ENCODE results near the gene TGFBR3. TPM values are rescaled to one million over a fixed set of nuclear protein-coding genes. Genes with fewer than 3 reads are reported as not detected.

TGFBR3 gene
- total RNA-seq, 1 donor from 2014 or later = 4.9 TPM

DNA sequence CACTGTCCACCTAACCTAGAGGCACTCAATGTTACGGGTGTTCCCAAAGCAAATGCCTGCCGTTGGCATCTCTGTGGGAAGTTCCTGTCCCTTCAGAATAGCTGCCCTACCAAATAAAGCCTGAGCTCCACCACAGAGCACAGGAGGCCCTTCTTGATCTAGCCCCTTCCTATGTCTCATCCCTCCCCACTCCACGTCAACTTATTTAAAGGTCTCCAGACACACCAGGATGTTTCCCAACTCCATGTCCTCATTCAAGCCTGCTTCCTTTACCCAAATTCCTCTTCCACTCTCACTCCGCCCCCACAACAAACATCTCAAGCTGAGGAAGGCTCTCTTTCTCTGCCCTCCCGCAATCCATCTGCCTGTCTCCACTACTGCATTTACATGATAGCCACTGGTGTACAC, 87.7 kb downstream of the TGFBR3 start:
- peak overlapping the region; percentile 8 for H3K27ac Mint-ChIP-seq
- no peak overlapping the region for H3K4me3 Mint-ChIP-seq (ENCODE audit: low read depth)
- no peak for DNase-seq (ENCODE audit: low spot score, unreplicated experiment)
- no peaks in the 10 kb centered on the region for H3K4me1 Mint-ChIP-seq (ENCODE audit: low read depth)
- H3K27me3 Mint-ChIP-seq = no peaks in the 10 kb centered on the region
- peaks cover 3% of the 10 kb centered on the region for H3K9me3 Mint-ChIP-seq (ENCODE audit: low read depth)
- H3K36me3 Mint-ChIP-seq (ENCODE audit: insufficient read depth) = peaks cover 3% of the 10 kb centered on the region
- TF ChIP-seq, protein P1, sequence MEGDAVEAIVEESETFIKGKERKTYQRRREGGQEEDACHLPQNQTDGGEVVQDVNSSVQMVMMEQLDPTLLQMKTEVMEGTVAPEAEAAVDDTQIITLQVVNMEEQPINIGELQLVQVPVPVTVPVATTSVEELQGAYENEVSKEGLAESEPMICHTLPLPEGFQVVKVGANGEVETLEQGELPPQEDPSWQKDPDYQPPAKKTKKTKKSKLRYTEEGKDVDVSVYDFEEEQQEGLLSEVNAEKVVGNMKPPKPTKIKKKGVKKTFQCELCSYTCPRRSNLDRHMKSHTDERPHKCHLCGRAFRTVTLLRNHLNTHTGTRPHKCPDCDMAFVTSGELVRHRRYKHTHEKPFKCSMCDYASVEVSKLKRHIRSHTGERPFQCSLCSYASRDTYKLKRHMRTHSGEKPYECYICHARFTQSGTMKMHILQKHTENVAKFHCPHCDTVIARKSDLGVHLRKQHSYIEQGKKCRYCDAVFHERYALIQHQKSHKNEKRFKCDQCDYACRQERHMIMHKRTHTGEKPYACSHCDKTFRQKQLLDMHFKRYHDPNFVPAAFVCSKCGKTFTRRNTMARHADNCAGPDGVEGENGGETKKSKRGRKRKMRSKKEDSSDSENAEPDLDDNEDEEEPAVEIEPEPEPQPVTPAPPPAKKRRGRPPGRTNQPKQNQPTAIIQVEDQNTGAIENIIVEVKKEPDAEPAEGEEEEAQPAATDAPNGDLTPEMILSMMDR (IDR thresholded peaks at IDR 0.05; ENCODE audit: unreplicated experiment) = no peak

DNA sequence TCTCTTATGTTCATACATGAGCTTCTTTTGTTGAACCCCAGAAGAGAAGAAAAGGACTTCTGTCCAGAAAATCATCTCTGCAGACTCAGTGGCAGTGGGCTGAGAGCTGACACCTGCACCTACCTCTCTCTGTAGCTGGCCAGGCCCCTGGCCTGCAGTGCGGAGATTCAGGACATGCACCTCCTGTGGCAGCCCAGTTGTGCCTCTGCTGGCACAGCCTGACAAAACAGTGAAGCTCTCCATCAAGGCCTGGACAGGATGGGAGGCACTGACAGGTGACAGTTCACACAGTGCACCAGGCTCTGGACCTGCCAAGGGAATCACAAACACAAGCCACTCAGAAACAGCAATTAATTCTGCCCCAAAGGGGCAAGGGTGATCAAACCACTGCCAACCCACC, 88.8 kb downstream of the TGFBR3 start:
- Mint-ChIP-seq H3K27ac (no peak overlapping the region), H3K27me3 (no peaks in the 10 kb centered on the region), H3K4me1 (ENCODE audit: low read depth) (no peaks in the 10 kb centered on the region), H3K9me3 (ENCODE audit: low read depth) (peaks cover 3% of the 10 kb centered on the region), H3K36me3 (ENCODE audit: insufficient read depth) (peaks cover 3% of the 10 kb centered on the region), H3K4me3 (ENCODE audit: low read depth) (no peak overlapping the region)
- DNase-seq (ENCODE audit: low spot score, unreplicated experiment) = no peak
- TF ChIP-seq, protein P1 (IDR thresholded peaks at IDR 0.05; ENCODE audit: unreplicated experiment) = no peak

DNA sequence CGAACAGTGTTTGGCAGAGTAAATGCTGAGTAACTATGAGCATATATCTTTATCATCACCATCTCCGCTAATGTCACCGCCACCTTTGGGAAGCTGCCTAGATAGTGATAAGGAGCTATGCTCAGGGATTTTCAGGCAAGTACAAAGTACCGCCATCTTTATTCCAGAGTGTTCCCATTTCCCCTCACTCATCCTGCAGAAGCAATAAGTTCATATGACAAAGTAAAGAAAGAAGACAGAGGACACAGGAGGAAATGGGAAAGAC, 89.6 kb downstream of the TGFBR3 start:
- Mint-ChIP-seq H3K27ac (peak overlapping the region; percentile 39), H3K27me3 (no peaks in the 10 kb centered on the region), H3K36me3 (ENCODE audit: insufficient read depth) (peaks cover 3% of the 10 kb centered on the region), H3K9me3 (ENCODE audit: low read depth) (peaks cover 3% of the 10 kb centered on the region), H3K4me1 (ENCODE audit: low read depth) (peaks cover 1% of the 10 kb centered on the region), H3K4me3 (ENCODE audit: low read depth) (no peak overlapping the region)
- no peak for DNase-seq (ENCODE audit: low spot score, unreplicated experiment)
- TF ChIP-seq, protein P1 (IDR thresholded peaks at IDR 0.05; ENCODE audit: unreplicated experiment) = no peak

DNA sequence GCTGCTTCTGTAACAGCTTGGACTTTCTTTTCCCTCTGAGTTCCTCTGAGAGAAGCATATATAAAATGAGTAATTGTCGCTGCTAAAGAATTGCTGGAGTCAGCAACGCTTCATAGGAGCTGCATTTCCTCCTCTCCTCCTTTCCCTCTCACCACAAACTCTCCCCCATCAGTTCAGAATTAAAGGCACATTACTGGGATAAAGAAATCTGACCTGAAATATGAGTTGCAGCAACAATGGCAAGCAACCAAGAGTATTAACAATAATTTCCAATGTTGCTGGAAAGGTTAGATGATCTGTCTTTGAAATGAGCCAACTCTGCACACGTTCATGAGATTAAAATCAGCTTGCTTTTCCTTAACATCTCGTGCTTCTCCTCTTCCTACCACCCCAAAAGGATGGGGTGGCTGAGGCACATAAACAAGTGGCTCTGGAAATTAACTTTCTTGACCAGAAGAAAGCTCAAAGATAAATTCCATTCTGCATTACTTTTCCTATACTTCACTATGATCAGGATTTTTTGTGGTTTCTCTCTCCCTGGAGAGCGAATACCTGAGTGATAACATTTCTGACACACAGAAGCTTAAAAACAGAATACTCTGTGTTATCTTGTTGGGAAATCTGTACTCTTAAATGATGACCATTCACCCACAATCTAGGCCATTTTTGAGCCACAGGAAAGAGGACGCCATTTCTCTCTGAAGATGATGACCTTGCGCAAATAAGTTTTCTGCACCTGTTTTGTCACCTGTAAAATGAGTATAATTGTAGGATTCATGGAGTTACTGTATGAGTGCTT, 90.2 kb downstream of the TGFBR3 start:
- Mint-ChIP-seq H3K4me3 (ENCODE audit: low read depth) (no peak overlapping the region), H3K9me3 (ENCODE audit: low read depth) (peaks cover 3% of the 10 kb centered on the region), H3K4me1 (ENCODE audit: low read depth) (peaks cover 6% of the 10 kb centered on the region), H3K27me3 (no peaks in the 10 kb centered on the region), H3K36me3 (ENCODE audit: insufficient read depth) (peaks cover 3% of the 10 kb centered on the region), H3K27ac (no peak overlapping the region)
- no peak for DNase-seq (ENCODE audit: low spot score, unreplicated experiment)
- TF ChIP-seq, protein P1 (IDR thresholded peaks at IDR 0.05; ENCODE audit: unreplicated experiment) = no peak

DNA sequence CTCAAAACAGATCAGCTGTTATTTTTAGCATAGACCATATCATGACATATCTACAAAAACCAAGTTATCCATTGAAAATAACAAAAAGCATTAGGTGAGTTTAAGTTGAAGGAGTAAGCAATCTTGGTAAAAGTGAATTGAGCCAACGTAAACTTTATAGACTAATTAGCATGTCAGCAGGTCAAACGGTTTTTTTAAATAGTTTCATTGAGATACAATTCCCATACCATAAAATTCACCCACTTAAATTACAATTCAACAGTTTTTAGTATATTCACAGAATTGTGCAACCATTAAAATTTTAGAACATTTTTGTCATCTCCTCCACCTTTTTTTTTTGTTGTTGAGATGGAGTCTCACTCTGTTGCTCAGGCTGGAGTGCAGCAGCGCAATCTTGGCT, 92.1 kb downstream of the TGFBR3 start:
- Mint-ChIP-seq H3K27me3 (no peaks in the 10 kb centered on the region), H3K9me3 (ENCODE audit: low read depth) (peaks cover 3% of the 10 kb centered on the region), H3K36me3 (ENCODE audit: insufficient read depth) (peaks cover 3% of the 10 kb centered on the region), H3K4me1 (ENCODE audit: low read depth) (peaks cover 8% of the 10 kb centered on the region), H3K27ac (no peak overlapping the region), H3K4me3 (ENCODE audit: low read depth) (no peak overlapping the region)
- no peak for DNase-seq (ENCODE audit: low spot score, unreplicated experiment)
- TF ChIP-seq, protein P1 (IDR thresholded peaks at IDR 0.05; ENCODE audit: unreplicated experiment) = no peak

Measured in progenitor cell of endocrine pancreas (in vitro differentiated cells).